DOHH2 (cell line): ENCODE data around the gene TMEM174.
A peak's percentile ranks its signal among the peaks of the same experiment; 100 is the strongest.

Experiments
- H3F3A ChIP-seq: fragments of 200-600 bp; sonication (generic), shearing (Covaris generic); 2 replicates; pipeline ENCODE4 v1.6.0; 2016; ENCODE audit warnings: antibody characterized with exemption, mild to moderate bottlenecking; ENCODE audit not compliant: control insufficient read depth, insufficient read depth
- H3K27ac ChIP-seq: fragments of 200-600 bp; sonication (generic); 2 replicates; pipeline ENCODE4 v1.5.1; 2014; ENCODE audit warnings: low read depth, mild to moderate bottlenecking, low read length, moderate library complexity
- H3K27me3 ChIP-seq: fragments of 200-600 bp; sonication (generic); 2 replicates; pipeline ENCODE4 v1.6.1; 2014; ENCODE audit warnings: mild to moderate bottlenecking, low read length, mixed read lengths; ENCODE audit not compliant: control insufficient read depth
- H3K36me3 ChIP-seq: fragments of 200-600 bp; sonication (generic); 2 replicates; pipeline ENCODE4 v1.6.1; 2014; ENCODE audit warnings: mild to moderate bottlenecking, low read length, moderate library complexity, mixed read lengths; ENCODE audit not compliant: control insufficient read depth
- H3K4me1 ChIP-seq: fragments of 200-600 bp; sonication (generic); 2 replicates; pipeline ENCODE4 v1.6.1; 2014; ENCODE audit warnings: mild to moderate bottlenecking, low read length, mixed read lengths; ENCODE audit not compliant: control insufficient read depth
- H3K4me2 ChIP-seq: fragments of 200-600 bp; sonication (generic); 2 replicates; pipeline ENCODE4 v1.6.0; 2014; ENCODE audit warnings: mild to moderate bottlenecking, low read length, moderate library complexity
- H3K4me3 ChIP-seq: fragments of 200-600 bp; sonication (generic); 2 replicates; pipeline ENCODE4 v1.5.1; 2014; ENCODE audit warnings: mild to moderate bottlenecking, low read length, mixed read lengths
- H3K79me2 ChIP-seq: fragments of 200-600 bp; sonication (generic); 2 replicates; pipeline ENCODE4 v1.6.1; 2014; ENCODE audit warnings: mild to moderate bottlenecking, low read length, mixed read lengths; ENCODE audit not compliant: control insufficient read depth
- H3K9me2 ChIP-seq: fragments of 200-600 bp; sonication (generic); replicated peaks from 2 replicates; pipeline ENCODE4 v1.6.1; 2014; ENCODE audit warnings: mild to moderate bottlenecking, low read length, mixed read lengths; ENCODE audit not compliant: control insufficient read depth
- H3K9me3 ChIP-seq: fragments of 200-600 bp; sonication (generic); 2 replicates; pipeline ENCODE4 v1.6.1; 2014; ENCODE audit warnings: antibody characterized with exemption, low read length, mixed read lengths; ENCODE audit not compliant: control insufficient read depth, insufficient read depth
- H4K20me1 ChIP-seq: fragments of 200-600 bp; sonication (generic); 2 replicates; pipeline ENCODE4 v1.6.0; 2014; ENCODE audit warnings: low read depth, mild to moderate bottlenecking, antibody characterized with exemption, low read length, moderate library complexity; ENCODE audit not compliant: control insufficient read depth, insufficient read depth
- CTCF ChIP-seq: fragments of 200-600 bp; sonication (generic); IDR thresholded peaks from one replicate; pipeline ENCODE4 v1.5.1; 2014; ENCODE audit warnings: antibody characterized with exemption, mild to moderate bottlenecking, low read depth, low read length; ENCODE audit not compliant: poor library complexity, severe bottlenecking
- EZH2phosphoT487 ChIP-seq: fragments of 200-600 bp; sonication (generic); IDR thresholded peaks from 2 replicates; pipeline ENCODE4 v1.6.1; 2017; ENCODE audit warnings: borderline replicate concordance, mild to moderate bottlenecking, antibody characterized with exemption, low read length, moderate library complexity, mixed read lengths

TMEM174 gene

GRCh38 chr5:73199671-73200070 lies 26.7 kb downstream of the TMEM174 start:
- Histone ChIP-seq H3K4me1 (peaks cover 27% of the 10 kb centered on the region), H3K9me2 (no peaks in the 10 kb centered on the region), H3K27ac (no peak overlapping the region), H3K36me3 (no peaks in the 10 kb centered on the region), H3K27me3 (no peaks in the 10 kb centered on the region), H3K4me2 (peak overlapping the region; percentile 26), H3K79me2 (no peaks in the 10 kb centered on the region), H3K4me3 (no peak overlapping the region), H3F3A (no peaks in the 10 kb centered on the region), H3K9me3 (no peaks in the 10 kb centered on the region), H4K20me1 (no peaks in the 10 kb centered on the region)
- TF ChIP-seq EZH2phosphoT487 (no peak), CTCF (no peak)

GRCh38 chr5:73201547-73202513 lies 28.8 kb downstream of the TMEM174 start:
- TF ChIP-seq EZH2phosphoT487 (no peak), CTCF (peak; percentile 88)
- H3K4me3 ChIP-seq, result peak overlapping the region; percentile 68

DNA sequence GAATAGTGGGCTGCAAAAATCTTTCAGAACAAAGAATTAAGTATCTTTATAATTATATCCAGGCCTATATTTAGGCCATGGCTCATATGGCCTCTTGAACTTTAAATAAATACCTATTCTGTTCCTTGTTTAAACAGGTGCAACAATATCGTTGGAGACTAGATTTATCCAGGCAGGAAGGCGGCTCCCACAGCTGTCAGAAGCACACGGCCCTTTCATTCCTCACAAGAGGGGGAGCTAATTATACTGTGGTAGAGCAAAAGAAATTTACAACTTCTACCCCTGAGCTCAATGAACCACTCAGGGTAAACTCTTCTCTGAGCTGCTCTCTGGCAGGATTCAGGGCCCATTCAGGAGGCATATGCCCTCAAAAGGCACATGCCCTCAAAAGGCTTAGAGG lies 31.3 kb downstream of the TMEM174 start:
- Histone ChIP-seq H4K20me1 (no peaks in the 10 kb centered on the region), H3K4me2 (no peak overlapping the region), H3K79me2 (no peaks in the 10 kb centered on the region), H3K27ac (no peak overlapping the region), H3K9me2 (no peaks in the 10 kb centered on the region), H3K4me1 (peaks cover 21% of the 10 kb centered on the region), H3K9me3 (no peaks in the 10 kb centered on the region), H3K27me3 (no peaks in the 10 kb centered on the region), H3K4me3 (no peak overlapping the region), H3F3A (no peaks in the 10 kb centered on the region), H3K36me3 (no peaks in the 10 kb centered on the region)
- TF ChIP-seq EZH2phosphoT487, result no peak
- TF ChIP-seq CTCF, result no peak

More at GRCh38 chr5:73201547-73202513, 28.8 kb downstream of the TMEM174 start:
- Histone ChIP-seq H3F3A (no peaks in the 10 kb centered on the region), H3K4me2 (peak overlapping the region; percentile 82), H3K36me3 (no peaks in the 10 kb centered on the region), H4K20me1 (no peaks in the 10 kb centered on the region), H3K27ac (no peak overlapping the region), H3K4me1 (peaks cover 27% of the 10 kb centered on the region), H3K9me2 (no peaks in the 10 kb centered on the region), H3K79me2 (no peaks in the 10 kb centered on the region), H3K9me3 (no peaks in the 10 kb centered on the region), H3K27me3 (no peaks in the 10 kb centered on the region)
